Heart left ventricle (tissue), 13 donors: Measurements from ENCODE around the gene PLEKHG4.

Source experiments
- POLR2A ChIP-seq, 2 donors: fragments of 450-650 bp; IDR thresholded peaks; one replicate each; pipeline ENCODE4 v1.6.1; 2017; ENCODE audit warnings: antibody characterized with exemption in 2 of 2, mild to moderate bottlenecking in 2 of 2, moderate library complexity in 2 of 2
- TF ChIP-seq, protein P1 (sequence below), 12 donors: fragments of 200-600 bp; sonication (generic) in 4 of 12; IDR thresholded peaks; one replicate each; pipeline versions ENCODE4 v1.5.0 to v1.8.0; 2018 to 2022; ENCODE audit warnings: antibody characterized with exemption in 12 of 12, mild to moderate bottlenecking in 5 of 12
- donor health status: ischemic (EF 13 %, LVEDD 7.1; RV severe dilation, severe dysfunction).
- donor health status: DM: no; HTN: yes; CAD: no.
- donor health status: DM: no; HTN: no; CAD: no.
- donor health status: ischemic (EF 25% LVEDD 6.9; RV normal size, moderate dysfunction).
- donor health status: ischemic (EF 25% LVEDD 5.7; RV mildly dilated, moderate dysfunction).
- donor health status: ischemic (EF 35%, LVEDD 5.7; RV mildly dilated, moderate dysfunction).
- donor health status: nonischemic (EF 11% LVEDD 7.7; RV severe dilation, severe dysfunction).
- donor health status: DM: yes; HTN: yes; CAD: no.
- donor health status: PGD.
- donor health status: ischemic (EF 29% LVEDD 5.4; RV normal size, mild dysfunction).
- donor health status: nonischemic (EF 23%, LVEDD 6.1; RV moderate dilation, normal function).

DNA sequence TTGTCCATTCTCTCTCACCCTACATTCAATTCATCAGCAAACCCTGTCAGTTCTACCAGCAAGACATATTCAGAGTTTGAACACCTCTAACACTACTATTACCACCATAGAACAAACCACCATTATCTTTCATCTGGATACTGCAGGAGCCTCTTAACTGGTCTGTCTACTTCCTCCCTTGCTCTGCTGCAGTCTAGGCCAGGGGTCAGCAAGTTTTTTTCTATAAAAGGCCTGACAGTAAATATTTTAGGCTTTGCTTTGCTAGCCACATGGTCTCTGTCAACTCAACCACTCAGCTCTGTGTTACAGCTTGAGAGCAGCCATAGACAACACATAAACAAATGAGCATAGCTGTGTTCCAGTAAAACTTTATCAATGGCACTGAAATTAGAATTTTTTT, 33.4 kb downstream of the PLEKHG4 start:
- TF ChIP-seq, protein P1, sequence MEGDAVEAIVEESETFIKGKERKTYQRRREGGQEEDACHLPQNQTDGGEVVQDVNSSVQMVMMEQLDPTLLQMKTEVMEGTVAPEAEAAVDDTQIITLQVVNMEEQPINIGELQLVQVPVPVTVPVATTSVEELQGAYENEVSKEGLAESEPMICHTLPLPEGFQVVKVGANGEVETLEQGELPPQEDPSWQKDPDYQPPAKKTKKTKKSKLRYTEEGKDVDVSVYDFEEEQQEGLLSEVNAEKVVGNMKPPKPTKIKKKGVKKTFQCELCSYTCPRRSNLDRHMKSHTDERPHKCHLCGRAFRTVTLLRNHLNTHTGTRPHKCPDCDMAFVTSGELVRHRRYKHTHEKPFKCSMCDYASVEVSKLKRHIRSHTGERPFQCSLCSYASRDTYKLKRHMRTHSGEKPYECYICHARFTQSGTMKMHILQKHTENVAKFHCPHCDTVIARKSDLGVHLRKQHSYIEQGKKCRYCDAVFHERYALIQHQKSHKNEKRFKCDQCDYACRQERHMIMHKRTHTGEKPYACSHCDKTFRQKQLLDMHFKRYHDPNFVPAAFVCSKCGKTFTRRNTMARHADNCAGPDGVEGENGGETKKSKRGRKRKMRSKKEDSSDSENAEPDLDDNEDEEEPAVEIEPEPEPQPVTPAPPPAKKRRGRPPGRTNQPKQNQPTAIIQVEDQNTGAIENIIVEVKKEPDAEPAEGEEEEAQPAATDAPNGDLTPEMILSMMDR (IDR thresholded peaks at IDR 0.05) = no peak
- no peak for TF ChIP-seq POLR2A (IDR thresholded peaks at IDR 0.05)
